Sciatic nerve (tissue), 2 donors: ENCODE data around the gene QRSL1. TPM values are rescaled to one million over a fixed set of nuclear protein-coding genes. Genes with fewer than 3 reads are reported as not detected.
"Not testable (repeated sequence)": the region's sequence is repeated elsewhere in the genome, so short reads cannot be mapped to it uniquely, and the experiment has no call there.

Experiments used
- ATAC-seq: fragments of 200-7000 bp; cut with Tn5 transposase; one replicate; pipeline ENCODE4 v1.9.1; 2020; ENCODE audit warnings: mild to moderate bottlenecking, moderate library complexity
- DNase-seq: peaks from one replicate; pipeline ENCODE4 v3.0.0-alpha.2; 2020; ENCODE audit warnings: low spot score
- intact Hi-C: fragments of 100-400 bp; cut with DNase I; formaldehyde crosslinking; loops from one replicate; pipeline ENCODE4 v1.14.2; 2022
- total RNA-seq: library from RNA; stranded (reverse); fragmentation: NEBNext Ultra II Directional; extraction: Animal tissue kit (Norgen Biotek cat#: 25700); gene quantifications from one replicate; pipeline ENCODE4 v1.2.1, GENCODE V29; 2021
- donor health status: DM: no; HTN: no; CAD: no.
- donor health status: DM: no; HTN: no; CAD: no.

QRSL1 gene
- total RNA-seq, 1 donor from 2014 or later, result 12.4 TPM

DNA sequence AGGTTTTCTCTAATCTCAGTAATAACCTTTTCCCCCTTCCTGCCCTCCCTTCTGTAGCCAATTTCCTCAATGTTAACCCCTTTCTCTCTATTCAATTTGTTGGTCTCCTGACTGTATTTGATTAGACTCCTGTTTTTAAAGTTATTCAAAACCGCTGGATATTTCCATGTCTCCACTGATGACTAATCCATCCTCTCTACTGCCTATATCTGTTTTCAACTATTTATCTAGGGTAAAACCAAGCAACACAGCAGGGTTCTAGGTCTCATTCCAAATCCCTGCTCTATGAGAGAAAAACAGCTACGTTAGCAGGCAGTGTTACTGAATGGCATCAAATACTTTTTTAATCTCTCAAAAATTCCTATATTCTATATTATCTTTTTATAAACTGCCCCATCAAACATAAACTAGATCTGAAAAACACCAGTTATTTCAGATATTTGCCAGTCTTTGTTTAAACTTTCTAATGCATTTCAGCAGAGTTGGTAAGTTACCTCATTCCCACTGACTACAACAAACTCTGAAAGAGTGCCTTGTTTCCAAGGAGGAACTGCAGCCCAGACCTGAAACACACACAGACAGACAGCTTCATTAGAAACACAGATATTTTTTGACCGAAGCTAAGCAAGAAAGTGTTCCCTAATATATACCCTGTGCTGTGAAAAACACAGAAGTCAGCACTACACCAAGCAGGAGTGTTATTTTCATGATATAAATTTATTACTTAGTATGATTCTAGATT, 8.3 kb upstream of the QRSL1 start:
- ATAC-seq, result no peak
- no peak for DNase-seq
- intact Hi-C loops, result no loop called here

DNA sequence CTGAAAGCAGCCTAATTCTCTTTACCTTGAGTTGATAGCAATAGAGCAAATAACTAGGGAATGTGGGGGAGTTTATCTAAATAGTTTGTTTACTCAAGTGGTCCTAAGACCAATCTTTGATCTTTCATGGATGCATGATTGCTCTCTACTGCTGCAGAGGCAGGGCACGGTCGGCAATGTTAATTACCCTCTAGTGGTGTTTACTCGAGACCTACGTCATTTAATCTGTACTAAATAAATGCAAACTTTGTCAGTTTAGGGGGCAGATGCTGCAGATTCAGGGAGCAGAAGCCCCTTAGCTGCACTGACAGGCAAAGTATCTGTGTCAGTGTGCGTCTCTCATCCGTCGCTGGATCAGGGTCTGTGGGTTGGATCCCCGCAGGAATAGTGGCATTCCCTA, 7.0 kb upstream of the QRSL1 start:
- no peak for DNase-seq
- intact Hi-C loops, result no loop called here
- no peak for ATAC-seq

DNA sequence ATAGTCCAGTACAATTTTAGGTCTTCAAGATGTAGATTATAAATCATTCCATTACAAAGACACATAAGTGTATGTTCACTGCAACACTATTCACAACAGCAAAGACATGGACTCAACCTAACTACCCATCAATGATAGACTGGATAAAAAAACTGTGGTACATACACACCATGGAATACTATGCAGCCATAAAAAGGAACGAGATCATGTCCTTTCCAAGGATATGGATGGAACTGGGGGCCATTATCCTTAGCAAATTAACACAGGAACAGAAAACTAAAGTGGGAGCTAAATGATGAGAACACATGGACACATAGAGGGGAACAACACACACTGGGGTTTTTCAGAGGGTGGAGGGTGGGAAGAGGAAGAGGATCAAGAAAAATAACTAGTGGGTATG, 6.3 kb upstream of the QRSL1 start:
- no peak for ATAC-seq
- DNase-seq, result no peak
- intact Hi-C loops, result no loop called here

DNA sequence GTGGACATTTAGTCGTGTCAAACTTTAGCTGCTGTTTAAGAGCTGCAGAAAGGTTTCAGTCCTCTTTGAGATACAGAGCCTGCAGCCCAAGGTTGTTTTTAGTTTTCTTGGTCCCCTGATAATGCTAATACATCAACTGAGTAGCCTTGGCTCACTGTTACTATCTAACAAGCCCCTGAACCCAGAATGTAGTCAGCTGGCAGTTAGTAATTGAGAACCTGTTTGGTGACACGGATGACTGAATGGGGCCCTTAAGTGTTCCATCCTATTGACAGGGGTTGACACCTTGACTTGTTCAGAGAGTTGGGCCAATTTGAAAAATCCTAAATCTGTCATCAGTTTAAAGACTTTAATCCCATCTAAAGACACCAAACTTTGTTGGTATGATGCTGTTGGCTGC, 2.9 kb upstream of the QRSL1 start:
- intact Hi-C loops, result no loop called here
- ATAC-seq (no peak), DNase-seq (no peak)

DNA sequence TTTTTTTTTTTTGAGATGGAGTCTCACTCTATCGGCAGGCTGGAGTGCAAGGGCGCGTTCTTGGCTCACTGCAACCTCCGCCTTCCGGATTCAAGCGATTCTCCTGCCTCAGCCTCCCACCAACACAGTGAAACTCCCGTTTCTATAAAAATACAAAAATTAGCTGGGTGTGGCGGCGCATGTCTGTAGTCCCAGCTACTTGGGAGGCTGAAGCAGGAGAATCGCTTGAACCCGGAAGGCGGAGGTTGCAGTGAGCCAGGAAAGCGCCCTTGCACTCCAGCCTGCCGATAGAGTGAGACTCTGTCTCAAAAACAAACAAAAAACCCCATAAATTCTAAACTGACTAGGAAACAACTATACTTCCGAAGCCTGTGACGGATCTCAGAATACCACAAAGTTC, 1.6 kb upstream of the QRSL1 start:
- ATAC-seq, intact Hi-C loops, DNase-seq: not testable (repeated sequence)

DNA sequence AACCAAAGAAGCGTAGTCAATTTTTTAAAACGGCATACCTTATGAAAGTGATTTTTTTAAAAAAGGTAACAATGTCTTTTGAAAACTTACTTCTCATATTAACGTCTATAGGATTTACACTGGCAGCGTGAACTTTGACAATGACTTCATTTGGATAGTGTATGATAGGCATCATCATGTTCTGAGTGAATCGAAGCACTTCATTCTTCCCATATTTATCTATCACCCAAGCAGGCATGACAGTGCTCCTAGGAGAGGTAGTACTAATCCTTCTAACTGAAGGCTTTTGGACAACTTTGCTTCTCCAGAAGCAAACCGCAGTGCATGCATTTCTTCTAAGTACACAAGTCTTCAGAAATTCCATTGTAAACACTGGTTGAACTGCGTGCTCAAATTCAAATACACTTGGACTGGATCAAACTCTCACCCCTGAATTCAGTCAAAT, 698 bp upstream of the QRSL1 start:
- ATAC-seq (peak; percentile 18), DNase-seq (no peak)
- intact Hi-C loops, result no loop called here

DNA sequence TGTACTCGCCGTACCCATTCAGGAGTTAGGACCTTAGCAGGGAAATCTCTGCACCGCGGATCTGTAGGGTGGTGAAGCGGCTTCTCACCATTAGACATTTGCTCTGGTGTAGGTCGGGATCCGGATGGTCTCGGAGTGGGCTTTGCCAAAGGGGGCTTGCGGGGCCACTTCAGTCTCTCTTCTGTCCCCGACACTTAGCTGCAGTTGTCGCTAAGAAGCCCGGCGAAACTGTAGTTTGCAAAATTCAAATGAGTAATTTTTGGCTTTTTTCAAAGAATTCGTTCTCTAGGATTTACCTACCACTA, 433 bp downstream of the QRSL1 start:
- DNase-seq (no peak), ATAC-seq (no peak)
- intact Hi-C loops, result no loop called here

DNA sequence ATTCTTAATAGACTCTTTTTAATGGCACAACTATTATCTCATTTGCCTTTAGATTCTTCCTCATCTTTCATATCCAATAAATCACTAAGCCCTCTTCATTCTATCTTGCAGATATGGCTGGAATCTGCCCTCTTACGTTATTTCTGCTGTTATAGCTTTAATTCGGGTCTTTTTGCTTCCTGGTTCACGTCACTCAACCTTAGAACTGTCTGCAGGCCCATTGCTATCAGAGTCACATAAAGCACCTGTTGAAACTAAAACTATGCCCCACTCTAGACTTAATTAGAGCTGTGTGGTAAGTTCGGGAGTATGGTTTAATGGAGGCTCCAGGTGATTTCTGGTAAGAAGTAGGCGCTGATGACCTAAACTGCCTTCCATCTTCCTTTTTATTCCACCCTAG, 988 bp downstream of the QRSL1 start:
- DNase-seq (no peak), ATAC-seq (no peak)
- intact Hi-C loops, result no loop called here

DNA sequence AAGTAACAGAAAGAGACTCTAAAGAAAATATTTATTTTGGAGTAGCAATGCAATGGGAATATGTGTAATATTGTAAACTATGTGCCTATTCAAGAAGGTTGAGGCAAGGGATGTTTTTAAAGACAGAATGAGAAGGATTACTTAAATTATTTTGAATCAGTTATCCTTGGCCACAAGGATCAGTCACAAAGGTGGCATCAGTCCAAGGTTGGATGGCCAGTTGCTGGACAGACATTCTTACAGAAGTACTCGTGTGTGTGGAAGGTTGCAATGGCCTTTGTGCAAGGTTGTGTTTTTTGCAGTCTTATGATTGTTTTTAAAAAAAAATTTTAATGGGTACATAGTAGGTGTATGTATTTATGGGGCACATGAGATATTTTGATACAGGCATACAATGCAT, 2.0 kb downstream of the QRSL1 start:
- ATAC-seq (no peak), DNase-seq (no peak)
- intact Hi-C loops, result no loop called here

DNA sequence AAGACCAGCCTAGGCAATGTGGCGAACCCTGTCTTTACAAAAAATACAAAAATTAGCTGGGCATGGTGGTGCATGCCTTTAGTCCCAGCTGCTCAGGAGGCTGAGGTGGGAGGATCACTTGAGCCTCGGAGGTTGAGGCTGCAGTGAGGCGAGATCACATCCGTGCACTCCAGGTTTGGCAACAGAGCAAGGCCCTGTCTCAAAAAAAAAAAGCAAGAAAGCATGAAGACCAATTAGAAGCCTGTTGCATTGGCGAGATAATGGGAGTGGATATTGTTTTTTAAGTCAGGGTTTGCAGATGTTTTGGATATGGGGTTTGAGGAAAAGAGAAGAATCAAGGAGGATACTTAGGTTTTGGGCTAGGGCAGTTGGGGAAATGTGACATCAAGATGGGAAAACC, 5.2 kb downstream of the QRSL1 start:
- DNase-seq (no peak), ATAC-seq (no peak)
- intact Hi-C loops, result no loop called here

DNA sequence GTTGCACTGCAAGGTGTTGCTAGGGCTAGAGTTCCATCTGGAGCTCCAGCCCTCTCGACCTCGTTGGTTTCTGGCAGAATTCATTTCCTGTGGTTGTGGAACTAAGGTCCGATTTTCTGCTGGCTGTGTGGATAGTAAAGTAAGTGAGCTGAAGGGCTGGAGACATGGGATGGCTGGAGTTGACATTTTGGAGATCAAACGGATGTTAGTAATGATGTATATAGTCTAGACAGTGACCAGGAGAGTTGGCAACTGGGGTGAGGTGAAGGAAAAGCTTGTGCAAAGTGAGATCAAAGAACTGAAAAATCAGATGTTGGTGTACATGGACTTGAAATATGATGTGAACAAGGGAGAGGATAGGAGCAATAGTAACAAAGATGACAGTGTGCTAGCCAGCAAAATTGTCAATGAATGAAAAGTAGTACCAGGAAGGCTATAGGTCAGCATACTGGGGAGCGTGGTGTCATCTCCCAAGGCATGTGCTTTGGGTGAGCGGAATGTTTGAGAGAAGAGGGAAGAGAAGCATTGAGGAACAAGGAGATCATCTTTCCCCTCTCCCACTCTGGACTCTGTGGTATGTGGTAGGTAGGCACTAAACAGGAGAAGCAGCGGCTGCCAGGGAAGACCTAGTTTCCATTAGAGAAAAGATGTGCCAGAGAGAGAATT, 7.8 kb downstream of the QRSL1 start:
- intact Hi-C loops, result no loop called here
- DNase-seq, result no peak
- ATAC-seq, result no peak

DNA sequence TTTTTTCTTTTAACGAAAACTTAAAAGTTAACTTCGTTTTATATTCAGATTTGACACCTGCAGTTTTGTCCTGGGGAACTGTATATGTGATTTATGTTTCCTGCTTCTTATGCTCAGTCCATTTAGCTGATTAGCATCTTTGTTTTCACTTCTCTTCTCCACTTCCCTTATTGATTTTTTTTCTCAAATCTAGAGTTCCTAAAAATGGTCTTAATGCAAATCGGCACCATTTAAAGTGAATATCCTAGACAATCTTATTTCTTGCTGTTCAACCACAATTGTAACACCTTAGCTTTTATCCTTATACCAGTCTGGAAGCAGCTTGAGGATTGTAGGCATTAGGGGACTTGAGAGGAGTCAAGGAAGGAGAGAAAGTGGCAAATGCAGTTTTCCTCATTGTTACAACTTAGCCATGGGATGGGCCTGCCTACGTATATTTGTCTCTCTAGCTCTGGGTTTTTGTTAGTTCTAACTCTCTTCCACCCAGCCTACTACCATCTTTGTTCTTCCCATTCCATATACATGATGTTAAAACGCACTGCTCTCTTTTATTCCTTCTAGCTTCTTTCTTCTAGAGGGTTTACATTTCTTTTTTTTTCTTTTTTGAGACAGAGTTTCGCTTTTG, 8.5 kb downstream of the QRSL1 start:
- intact Hi-C loops, result no loop called here
- DNase-seq (no peak), ATAC-seq (no peak)

DNA sequence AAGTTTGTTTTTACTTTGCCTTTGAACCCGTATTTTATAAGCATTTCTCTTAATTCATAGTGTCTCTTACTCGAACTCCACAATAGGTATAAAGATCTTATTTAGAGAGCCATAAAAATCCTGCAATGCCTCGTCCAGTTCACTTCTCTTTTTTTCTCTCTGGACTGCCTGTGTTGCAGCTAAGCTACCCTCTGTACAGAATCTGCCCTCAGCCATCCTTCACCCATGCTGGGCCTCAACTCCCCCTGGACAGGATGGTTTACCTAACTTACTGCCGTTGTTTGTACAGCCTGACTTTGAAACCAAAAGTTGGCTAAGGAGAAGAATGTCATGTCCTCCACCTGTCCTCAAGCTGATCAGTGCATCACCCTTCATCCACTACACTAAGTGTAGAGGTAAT, 10.4 kb downstream of the QRSL1 start:
- intact Hi-C loops, result no loop called here
- ATAC-seq, result no peak

DNA sequence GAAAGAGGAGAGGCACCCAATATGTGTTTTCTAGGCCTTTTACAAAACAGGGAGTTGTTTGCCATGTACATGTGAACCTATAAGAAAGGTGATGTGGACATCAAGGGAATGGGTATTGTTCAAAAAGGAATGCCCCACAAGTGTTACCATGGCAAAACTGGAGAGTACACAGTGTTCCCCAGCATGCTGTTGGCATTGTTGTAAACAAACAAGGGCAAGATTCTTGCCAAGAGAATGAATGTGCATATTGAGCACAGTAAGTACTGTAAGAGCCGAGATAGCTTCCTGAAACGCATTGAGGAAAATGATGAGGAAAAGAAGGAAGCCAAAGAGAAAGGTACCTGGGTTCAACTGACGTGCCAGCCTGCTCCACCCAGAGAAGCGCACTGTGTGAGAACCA, 13.1 kb downstream of the QRSL1 start:
- DNase-seq (no peak), ATAC-seq (no peak)
- intact Hi-C loops, result no loop called here

More for the DNA sequence above, 10.4 kb downstream of the QRSL1 start:
- DNase-seq, result no peak

DNA sequence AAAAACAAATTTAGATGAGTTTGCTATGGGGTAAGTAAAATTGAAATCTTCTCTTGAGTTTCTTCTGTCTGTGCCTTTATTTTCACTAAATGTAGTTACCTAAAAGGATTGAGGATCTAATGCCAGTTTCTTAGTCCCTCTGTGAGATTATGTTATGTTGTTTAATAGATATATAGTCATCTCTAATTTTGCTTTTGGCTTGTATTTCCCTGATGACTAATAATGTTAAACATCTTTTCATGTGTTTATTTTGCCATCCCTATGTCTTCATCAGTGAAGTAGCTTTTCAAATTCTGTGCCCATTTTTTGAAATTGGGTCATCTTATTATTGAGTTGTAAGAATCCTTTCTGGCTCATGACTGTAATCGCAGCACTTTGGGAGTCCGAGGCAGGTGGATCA, 13.7 kb downstream of the QRSL1 start:
- intact Hi-C loops, result no loop called here
- DNase-seq (no peak), ATAC-seq (no peak)

DNA sequence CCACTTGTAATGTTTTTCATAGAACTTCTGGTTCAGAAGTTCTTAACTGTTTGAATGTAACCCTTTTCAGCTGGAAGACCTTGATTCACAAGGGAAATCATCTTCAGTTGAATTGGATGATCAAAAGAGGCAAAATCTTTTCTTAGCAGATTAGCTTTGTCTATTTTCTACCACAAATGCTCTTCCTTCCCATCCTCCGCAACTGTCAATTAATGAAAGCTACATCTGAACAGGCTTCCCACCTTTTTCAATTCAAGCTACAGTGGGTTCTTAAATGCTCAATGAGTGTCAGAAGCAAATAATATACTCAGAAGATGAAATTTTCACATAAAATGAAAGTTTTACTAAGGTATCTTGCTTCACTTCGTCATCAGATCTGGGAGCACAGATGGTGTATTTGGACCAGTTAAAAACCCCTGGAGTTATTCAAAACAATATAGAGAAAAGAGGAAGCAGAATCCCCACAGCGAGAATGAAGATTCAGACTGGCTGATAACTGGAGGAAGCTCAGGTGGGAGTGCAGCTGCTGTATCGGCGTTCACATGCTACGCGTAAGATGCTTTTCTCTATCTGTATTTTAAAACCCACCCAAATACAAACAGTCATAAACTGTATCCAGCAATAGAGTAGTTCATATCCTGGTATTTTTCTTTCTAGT, 19.4 kb downstream of the QRSL1 start:
- intact Hi-C loops, result no loop called here
- no peak for DNase-seq
- no peak for ATAC-seq

DNA sequence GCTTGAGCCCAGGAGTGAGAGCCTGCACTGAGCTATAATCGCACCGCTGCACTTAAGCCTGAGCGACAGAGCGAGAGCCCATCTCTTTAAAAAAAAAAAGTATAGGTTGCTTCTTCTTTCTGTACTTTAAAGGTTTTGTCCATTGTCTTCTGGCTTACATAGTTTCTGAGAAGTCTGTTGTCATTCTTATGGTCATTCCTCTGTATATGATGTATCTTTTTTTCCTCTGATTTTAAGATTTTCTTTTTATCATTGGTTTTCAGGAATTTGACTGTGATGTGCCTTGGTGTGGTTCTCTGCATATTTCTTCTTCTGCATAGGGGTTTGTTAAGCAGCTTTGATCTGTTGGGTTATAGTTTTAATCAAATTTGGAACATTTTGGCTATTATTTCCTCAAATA, 29.1 kb downstream of the QRSL1 start:
- DNase-seq (no peak), ATAC-seq (no peak)
- intact Hi-C loops, result no loop called here

DNA sequence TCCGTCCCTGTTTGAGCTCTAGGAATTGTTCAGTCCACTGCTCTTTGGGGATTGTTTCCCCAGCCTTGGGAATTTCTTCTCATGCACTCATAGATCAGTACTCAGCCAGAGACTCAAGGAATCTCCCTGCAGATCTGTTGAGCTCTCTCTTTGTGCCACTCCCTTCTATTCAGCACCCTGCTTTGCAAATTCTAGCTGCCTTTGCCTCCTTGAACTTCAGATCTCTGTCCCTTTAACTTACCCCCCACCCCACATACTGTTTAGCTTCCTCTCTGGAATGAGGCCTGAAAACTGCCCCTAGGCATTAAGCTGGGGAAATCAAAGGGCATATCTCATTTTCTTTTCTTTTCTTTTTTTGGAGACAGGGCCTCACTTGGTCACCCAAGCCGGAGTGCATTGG, 30.5 kb downstream of the QRSL1 start:
- no peak for DNase-seq
- intact Hi-C loops, result no loop called here
- no peak for ATAC-seq

DNA sequence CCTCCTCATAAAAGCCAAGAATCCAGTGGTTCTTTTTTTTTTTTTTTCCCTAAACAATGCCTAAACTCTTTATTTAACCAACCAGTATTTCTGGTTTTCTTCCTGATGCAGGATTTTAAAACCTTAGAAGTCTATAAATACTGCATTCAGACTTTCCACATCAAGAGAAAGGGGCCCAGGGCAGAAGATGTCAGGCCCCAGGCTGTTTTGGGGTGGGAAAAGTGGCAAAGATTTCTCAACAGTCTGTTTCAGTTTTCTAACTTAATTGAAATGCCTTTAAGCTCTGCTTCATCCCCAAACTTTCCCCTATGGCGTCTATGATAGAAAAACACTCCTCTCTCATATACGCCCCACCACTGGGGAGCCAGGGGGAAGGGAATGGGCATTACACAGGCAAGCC, 33.1 kb downstream of the QRSL1 start:
- DNase-seq (no peak), ATAC-seq (no peak)
- intact Hi-C loops, result no loop called here
